BJ (cell line): ENCODE measurements around the gene TRABD2A. TPM values are rescaled to one million over a fixed set of nuclear protein-coding genes. Genes with fewer than 3 reads are reported as not detected.
A peak's percentile ranks its signal among the peaks of the same experiment; 100 is the strongest.

Source experiments
- CTCF ChIA-PET: fragments of 350-600 bp; formaldehyde crosslinking; extraction: SDS; loops from one replicate; lab custom pipeline; 2021; ENCODE audit warnings: antibody characterized with exemption, inconsistent platforms; lab: Yijun Ruan, JAX
- POLR2A ChIA-PET: fragments of 300-600 bp; sonication (Branson Sonifier 250); formaldehyde crosslinking; extraction: SDS; loops from one replicate; lab custom pipeline; 2021; ENCODE audit warnings: antibody characterized with exemption; lab: Charles Lee
- DNase-seq: peaks from one replicate; pipeline ENCODE4 v3.0.0-alpha.2; 2011; ENCODE audit warnings: low read depth
- H3K27me3 ChIP-seq: 2 replicates; pipeline ENCODE4 v1.6.0; 2011; ENCODE audit warnings: low read length; ENCODE audit not compliant: control insufficient read depth, insufficient read depth
- H3K36me3 ChIP-seq: 2 replicates; pipeline ENCODE4 v1.5.1; 2011; ENCODE audit warnings: low read length; ENCODE audit not compliant: control insufficient read depth, insufficient read depth
- H3K4me3 ChIP-seq: 2 replicates; pipeline ENCODE4 v1.5.1; 2011; ENCODE audit warnings: low read depth, mild to moderate bottlenecking, control low read depth, low read length
- CTCF ChIP-seq: IDR thresholded peaks from 2 replicates; pipeline ENCODE4 v1.5.1; 2011; ENCODE audit warnings: low read depth, mild to moderate bottlenecking, control low read depth, inconsistent platforms, low read length, moderate library complexity; ENCODE audit not compliant: insufficient read depth
- polyA plus RNA-seq: library from polyadenylated mRNA; depleted of rRNA; stranded (reverse); fragments of >200 nt; gene quantifications from 2 replicates; pipeline ENCODE4 v1.2.3, GENCODE V29; 2011

Gene TRABD2A
- polyA plus RNA-seq, 1 experiment = 3.8 TPM

DNA sequence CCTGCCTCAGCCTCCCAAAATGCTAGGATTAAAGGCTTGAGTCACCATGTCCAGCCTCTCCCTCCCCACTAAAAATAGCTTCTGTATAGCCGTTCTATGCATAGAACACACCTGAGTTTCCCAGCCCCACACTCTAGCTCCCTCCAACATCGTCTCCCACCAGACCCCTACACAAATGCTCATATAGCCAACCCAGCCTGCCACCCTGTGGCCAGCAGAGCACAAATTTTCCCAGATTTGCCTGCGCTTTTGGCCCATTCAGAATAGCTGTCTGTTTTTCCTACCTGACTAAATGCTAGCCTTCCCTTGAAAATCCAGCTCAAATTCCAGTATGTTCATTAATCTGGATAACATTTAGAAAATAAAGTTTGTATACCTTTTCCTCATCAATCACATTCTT lies 22.8 kb downstream of the TRABD2A start:
- peak; percentile 35; the same call in 1 of the 2 replicates for TF ChIP-seq CTCF
- CTCF ChIA-PET = interaction anchor here (1.1 to 1.7 kb wide), 7 partner anchors 9 to 361 kb away, joined by 3 to 6 read pairs (median 4); no protein-coding TSS in a partner anchor

GRCh38 chr2:84857566-84857965 lies 23.3 kb downstream of the TRABD2A start:
- Histone ChIP-seq H3K4me3 (no peak overlapping the region), H3K36me3 (no peaks in the 10 kb centered on the region), H3K27me3 (no peaks in the 10 kb centered on the region; the same call in 1 of the 2 replicates)
- CTCF ChIA-PET = interaction anchor here (1.1 to 1.7 kb wide), 7 partner anchors 8 to 360 kb away, joined by 3 to 6 read pairs (median 4); no protein-coding TSS in a partner anchor
- no peak for TF ChIP-seq CTCF
- DNase-seq = no peak
- POLR2A ChIA-PET = no interaction called here

More for the DNA sequence above, 22.8 kb downstream of the TRABD2A start:
- no peaks in the 10 kb centered on the region; the same call in 1 of the 2 replicates for H3K27me3 ChIP-seq
- H3K36me3 ChIP-seq = no peaks in the 10 kb centered on the region
- no peak overlapping the region for H3K4me3 ChIP-seq
- POLR2A ChIA-PET = no interaction called here
- DNase-seq = no peak

- Histone ChIP-seq H3K27me3 (no peaks in the 10 kb centered on the region; the same call in 1 of the 2 replicates), H3K36me3 (no peaks in the 10 kb centered on the region), H3K4me3 (no peak overlapping the region)
- no peak for TF ChIP-seq CTCF
- DNase-seq = no peak
- ChIA-PET POLR2A (no interaction called here), CTCF (interaction anchor here (0.6 to 1.5 kb wide), 2 partner anchors 19 to 176 kb away, joined by 3 read pairs; no protein-coding TSS in a partner anchor)
These were observed 24.1 kb downstream of the TRABD2A start for GRCh38 chr2:84856787-84857186.

DNA sequence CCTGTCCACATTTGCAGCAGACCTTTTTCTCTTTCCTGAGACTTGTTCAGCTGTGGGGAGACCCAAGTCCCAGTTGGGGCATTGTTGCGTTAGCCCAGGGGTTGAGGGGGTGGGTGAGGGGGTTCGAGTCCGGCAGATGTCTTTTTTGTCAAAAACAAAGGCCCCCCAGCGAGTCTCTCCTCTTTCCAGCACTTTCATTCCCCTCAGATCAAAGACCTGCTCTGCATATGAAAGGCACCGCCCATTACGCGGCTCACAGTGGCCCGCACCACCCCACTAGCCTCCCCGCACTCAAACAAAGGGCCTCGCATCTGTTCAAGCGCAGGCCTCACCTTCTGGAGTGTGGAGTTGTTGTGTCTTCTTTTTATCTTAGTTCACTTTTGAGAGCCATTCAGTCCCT lies 25.2 kb downstream of the TRABD2A start:
- no peak for TF ChIP-seq CTCF
- Histone ChIP-seq H3K36me3 (no peaks in the 10 kb centered on the region), H3K4me3 (no peak overlapping the region), H3K27me3 (no peaks in the 10 kb centered on the region; the same call in 1 of the 2 replicates)
- ChIA-PET CTCF (no interaction called here), POLR2A (no interaction called here)
- no peak for DNase-seq

DNA sequence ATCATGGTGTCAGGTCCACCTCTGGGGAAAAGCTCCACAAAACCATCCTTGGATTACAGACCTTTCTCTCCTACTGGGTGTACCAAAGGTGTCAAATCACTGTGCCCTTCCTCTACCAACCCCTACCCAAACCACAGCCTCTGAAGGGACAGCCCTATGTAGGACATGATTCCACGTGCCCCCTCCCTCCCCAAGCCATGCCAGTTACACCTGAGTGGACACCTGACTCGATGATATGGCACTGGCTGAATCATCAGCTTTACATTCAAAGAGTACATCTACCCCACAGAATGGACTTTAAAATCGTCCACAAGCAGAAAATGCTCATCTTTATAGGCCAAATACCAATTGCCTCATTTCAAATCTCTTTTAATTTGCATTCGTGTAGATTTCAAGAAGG lies 26.0 kb downstream of the TRABD2A start:
- H3K4me3 ChIP-seq = no peak overlapping the region
- no peaks in the 10 kb centered on the region; the same call in 1 of the 2 replicates for H3K27me3 ChIP-seq
- TF ChIP-seq CTCF = no peak
- no peak for DNase-seq
- ChIA-PET CTCF (interaction anchor here (0.6 kb wide), 1 partner anchor 67 kb away, joined by 4 read pairs; no protein-coding TSS in a partner anchor), POLR2A (no interaction called here)
- no peaks in the 10 kb centered on the region for H3K36me3 ChIP-seq
